ENCODE results near the gene ATP8A2.
A peak's percentile ranks its signal among the peaks of the same experiment; 100 is the strongest.

The ATP8A2 gene

GRCh38 chr13:25844559-25845434, 473.0 kb downstream of the ATP8A2 start:
- peaks cover 13% of the 10 kb centered on the region for H3K27me3 Mint-ChIP-seq

GRCh38 chr13:25846222-25846984, 474.6 kb downstream of the ATP8A2 start:
- DNase-seq (ENCODE audit: low spot score in 2 of 2) (no peak), ATAC-seq (replicated peaks; ENCODE audit: extremely low read depth, poor library complexity, severe bottlenecking) (no peak)
- Mint-ChIP-seq H3K36me3 (ENCODE audit: insufficient read depth) (peaks cover 4% of the 10 kb centered on the region), H3K27ac (ENCODE audit: low read depth) (peak overlapping the region; percentile 68), H3K4me1 (peaks cover 24% of the 10 kb centered on the region), H3K27me3 (peaks cover 11% of the 10 kb centered on the region), H3K9me3 (no peaks in the 10 kb centered on the region), H3K4me3 (peak overlapping the region; percentile 51)

More at GRCh38 chr13:25844559-25845434, 473.0 kb downstream of the ATP8A2 start:
- no peak for DNase-seq (ENCODE audit: low spot score in 2 of 2)
- H3K27ac Mint-ChIP-seq (ENCODE audit: low read depth), result no peak overlapping the region
- H3K4me3 Mint-ChIP-seq, result no peak overlapping the region
- H3K9me3 Mint-ChIP-seq, result no peaks in the 10 kb centered on the region
- peaks cover 24% of the 10 kb centered on the region for H3K4me1 Mint-ChIP-seq
- no peak for ATAC-seq (replicated peaks; ENCODE audit: extremely low read depth, poor library complexity, severe bottlenecking)
- peaks cover 4% of the 10 kb centered on the region for H3K36me3 Mint-ChIP-seq (ENCODE audit: insufficient read depth)

- DNase-seq (ENCODE audit: low spot score in 2 of 2) (no peak), ATAC-seq (replicated peaks; ENCODE audit: extremely low read depth, poor library complexity, severe bottlenecking) (peak; percentile 88)
- Mint-ChIP-seq H3K27ac (ENCODE audit: low read depth) (peak overlapping the region; percentile 68), H3K36me3 (ENCODE audit: insufficient read depth) (peaks cover 4% of the 10 kb centered on the region), H3K9me3 (no peaks in the 10 kb centered on the region), H3K4me1 (peaks cover 24% of the 10 kb centered on the region), H3K27me3 (peaks cover 3% of the 10 kb centered on the region), H3K4me3 (peak overlapping the region; percentile 51)
Observed at GRCh38 chr13:25847145-25847544, 475.4 kb downstream of the ATP8A2 start.

- Mint-ChIP-seq H3K27ac (ENCODE audit: low read depth) (peak overlapping the region; percentile 68), H3K36me3 (ENCODE audit: insufficient read depth) (peaks cover 4% of the 10 kb centered on the region), H3K27me3 (no peaks in the 10 kb centered on the region), H3K9me3 (no peaks in the 10 kb centered on the region), H3K4me1 (peaks cover 24% of the 10 kb centered on the region), H3K4me3 (peak overlapping the region; percentile 51)
- ATAC-seq (replicated peaks; ENCODE audit: extremely low read depth, poor library complexity, severe bottlenecking), result no peak
- DNase-seq (ENCODE audit: low spot score in 2 of 2), result no peak
Observed at GRCh38 chr13:25847635-25848626, 476.2 kb downstream of the ATP8A2 start.

GRCh38 chr13:25848812-25849745, 477.3 kb downstream of the ATP8A2 start:
- H3K4me3 Mint-ChIP-seq, result no peak overlapping the region
- peaks cover 4% of the 10 kb centered on the region for H3K36me3 Mint-ChIP-seq (ENCODE audit: insufficient read depth)
- no peak overlapping the region for H3K27ac Mint-ChIP-seq (ENCODE audit: low read depth)
- H3K27me3 Mint-ChIP-seq, result no peaks in the 10 kb centered on the region
- peaks cover 24% of the 10 kb centered on the region for H3K4me1 Mint-ChIP-seq
- DNase-seq (ENCODE audit: low spot score in 2 of 2) (no peak), ATAC-seq (replicated peaks; ENCODE audit: extremely low read depth, poor library complexity, severe bottlenecking) (no peak)
- H3K9me3 Mint-ChIP-seq, result no peaks in the 10 kb centered on the region

GRCh38 chr13:25857830-25858229, 486.1 kb downstream of the ATP8A2 start:
- Mint-ChIP-seq H3K27me3 (peaks cover 9% of the 10 kb centered on the region), H3K27ac (ENCODE audit: low read depth) (no peak overlapping the region), H3K9me3 (no peaks in the 10 kb centered on the region), H3K4me3 (no peak overlapping the region), H3K4me1 (no peaks in the 10 kb centered on the region), H3K36me3 (ENCODE audit: insufficient read depth) (no peaks in the 10 kb centered on the region)
- ATAC-seq (replicated peaks; ENCODE audit: extremely low read depth, poor library complexity, severe bottlenecking) (no peak), DNase-seq (ENCODE audit: low spot score in 2 of 2) (no peak)

- Mint-ChIP-seq H3K4me3 (no peak overlapping the region), H3K9me3 (no peaks in the 10 kb centered on the region), H3K27ac (ENCODE audit: low read depth) (no peak overlapping the region), H3K27me3 (peaks cover 9% of the 10 kb centered on the region), H3K4me1 (no peaks in the 10 kb centered on the region), H3K36me3 (ENCODE audit: insufficient read depth) (no peaks in the 10 kb centered on the region)
- ATAC-seq (replicated peaks; ENCODE audit: extremely low read depth, poor library complexity, severe bottlenecking) (no peak), DNase-seq (ENCODE audit: low spot score in 2 of 2) (no peak)
Observed at GRCh38 chr13:25859528-25859927, 487.8 kb downstream of the ATP8A2 start.

GRCh38 chr13:25860265-25860664, 488.5 kb downstream of the ATP8A2 start:
- no peak for ATAC-seq (replicated peaks; ENCODE audit: extremely low read depth, poor library complexity, severe bottlenecking)

GRCh38 chr13:25860862-25861261, 489.1 kb downstream of the ATP8A2 start:
- Mint-ChIP-seq H3K4me1 (no peaks in the 10 kb centered on the region), H3K9me3 (no peaks in the 10 kb centered on the region), H3K27ac (ENCODE audit: low read depth) (no peak overlapping the region), H3K27me3 (peaks cover 11% of the 10 kb centered on the region), H3K4me3 (no peak overlapping the region), H3K36me3 (ENCODE audit: insufficient read depth) (no peaks in the 10 kb centered on the region)
- no peak for DNase-seq (ENCODE audit: low spot score in 2 of 2)
- ATAC-seq (replicated peaks; ENCODE audit: extremely low read depth, poor library complexity, severe bottlenecking), result no peak

More at GRCh38 chr13:25860265-25860664, 488.5 kb downstream of the ATP8A2 start:
- Mint-ChIP-seq H3K9me3 (no peaks in the 10 kb centered on the region), H3K27me3 (peaks cover 9% of the 10 kb centered on the region), H3K4me1 (no peaks in the 10 kb centered on the region), H3K36me3 (ENCODE audit: insufficient read depth) (no peaks in the 10 kb centered on the region), H3K27ac (ENCODE audit: low read depth) (no peak overlapping the region), H3K4me3 (no peak overlapping the region)
- no peak for DNase-seq (ENCODE audit: low spot score in 2 of 2)

GRCh38 chr13:25862156-25862555, 490.4 kb downstream of the ATP8A2 start:
- Mint-ChIP-seq H3K9me3 (no peaks in the 10 kb centered on the region), H3K27me3 (peaks cover 22% of the 10 kb centered on the region), H3K4me1 (no peaks in the 10 kb centered on the region), H3K4me3 (no peak overlapping the region), H3K27ac (ENCODE audit: low read depth) (no peak overlapping the region), H3K36me3 (ENCODE audit: insufficient read depth) (no peaks in the 10 kb centered on the region)
- no peak for ATAC-seq (replicated peaks; ENCODE audit: extremely low read depth, poor library complexity, severe bottlenecking)
- DNase-seq (ENCODE audit: low spot score in 2 of 2), result no peak

GRCh38 chr13:25864116-25864515, 492.3 kb downstream of the ATP8A2 start:
- Mint-ChIP-seq H3K4me3 (no peak overlapping the region), H3K36me3 (ENCODE audit: insufficient read depth) (no peaks in the 10 kb centered on the region), H3K4me1 (no peaks in the 10 kb centered on the region), H3K9me3 (no peaks in the 10 kb centered on the region), H3K27me3 (peaks cover 13% of the 10 kb centered on the region), H3K27ac (ENCODE audit: low read depth) (no peak overlapping the region)
- DNase-seq (ENCODE audit: low spot score in 2 of 2), result no peak
- ATAC-seq (replicated peaks; ENCODE audit: extremely low read depth, poor library complexity, severe bottlenecking), result no peak

Data from central memory CD8-positive, alpha-beta T cell (primary cell).